Measurements from ENCODE around the gene HOXC9.

GRCh38 chr12:54051874-54052437 is 52.0 kb downstream of the HOXC9 start:
- TF ChIP-seq CTCF (IDR thresholded peaks at IDR 0.05; ENCODE audit: insufficient read depth, low read length, poor library complexity, severe bottlenecking) (no peak), EZH2phosphoT487 (conservative IDR thresholded peaks at IDR 0.05; ENCODE audit: low read length) (no peak)
